T-helper 2 cell treated with Interferon-gamma antibody and Interleukin-4, amounts not matched to agents 100 ng/mL and 5 ng/mL, for 36 hours (primary cell): ENCODE data around the gene MTFP1. TPM values are rescaled to one million over a fixed set of nuclear protein-coding genes. Genes with fewer than 3 reads are reported as not detected.
"Not testable (repeated sequence)": the region's sequence is repeated elsewhere in the genome, so short reads cannot be mapped to it uniquely, and the experiment has no call there.

Experiments
- intact Hi-C: fragments of 100-400 bp; cut with micrococcal nuclease; formaldehyde crosslinking; loops from one replicate; pipeline ENCODE4 v1.15.1; 2023
- total RNA-seq: library from RNA; stranded (reverse); gene quantifications from 2 replicates; pipeline ENCODE4 v1.2.3, GENCODE V29; 2022

MTFP1 gene
- total RNA-seq, 1 donor from 2014 or later: 50.5 TPM

DNA sequence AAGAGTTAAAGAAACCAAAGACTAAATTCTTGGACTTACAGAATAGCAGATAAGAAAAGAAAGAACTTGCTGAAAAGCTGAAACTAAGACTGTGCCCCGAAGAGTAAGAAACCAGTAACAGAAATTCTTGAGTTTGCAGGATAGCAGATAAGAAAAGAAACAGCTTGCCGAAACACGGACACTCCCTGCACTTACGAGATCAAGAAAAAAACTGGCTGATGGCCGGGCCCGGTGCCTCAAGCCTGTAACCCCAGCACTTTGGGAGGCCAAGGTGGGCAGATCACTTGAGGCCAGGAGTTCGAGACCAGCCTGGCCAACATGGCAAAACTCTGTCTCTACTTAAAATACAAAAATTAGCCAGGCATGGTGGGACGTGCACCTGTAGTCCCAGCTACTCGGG lies 25.9 kb downstream of the MTFP1 start:
- intact Hi-C loops: not testable (repeated sequence)

DNA sequence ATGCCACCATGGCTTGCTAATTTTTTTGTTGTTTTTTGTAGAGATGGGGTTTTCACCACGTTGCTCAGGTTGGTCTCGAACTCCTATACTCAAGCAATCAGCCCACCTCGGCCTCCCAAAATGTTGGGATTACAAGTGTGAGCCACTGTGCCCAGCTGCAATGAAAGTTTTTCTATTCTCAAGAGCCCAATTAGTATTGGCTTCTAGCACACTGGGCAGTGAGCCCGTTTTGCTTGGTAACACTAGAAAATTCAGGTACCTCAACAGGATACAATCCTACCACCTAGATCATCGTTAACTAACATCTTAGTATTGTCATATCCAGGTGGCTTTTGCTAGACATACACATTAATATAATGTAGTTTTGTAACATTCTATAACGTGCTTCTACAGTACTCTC lies 27.3 kb downstream of the MTFP1 start:
- intact Hi-C loops: no loop called here

- intact Hi-C loops: no loop called here
Observed at GRCh38 chr22:30453731-30454510, 28.4 kb downstream of the MTFP1 start.

- intact Hi-C loops: no loop called here
Observed at GRCh38 chr22:30455075-30455840, 29.7 kb downstream of the MTFP1 start.

GRCh38 chr22:30457981-30458380 lies 32.4 kb downstream of the MTFP1 start:
- intact Hi-C loops: no loop called here

GRCh38 chr22:30459181-30460052 lies 33.8 kb downstream of the MTFP1 start:
- intact Hi-C loops: no loop called here

GRCh38 chr22:30460147-30460546 lies 34.6 kb downstream of the MTFP1 start:
- intact Hi-C loops: no loop called here

DNA sequence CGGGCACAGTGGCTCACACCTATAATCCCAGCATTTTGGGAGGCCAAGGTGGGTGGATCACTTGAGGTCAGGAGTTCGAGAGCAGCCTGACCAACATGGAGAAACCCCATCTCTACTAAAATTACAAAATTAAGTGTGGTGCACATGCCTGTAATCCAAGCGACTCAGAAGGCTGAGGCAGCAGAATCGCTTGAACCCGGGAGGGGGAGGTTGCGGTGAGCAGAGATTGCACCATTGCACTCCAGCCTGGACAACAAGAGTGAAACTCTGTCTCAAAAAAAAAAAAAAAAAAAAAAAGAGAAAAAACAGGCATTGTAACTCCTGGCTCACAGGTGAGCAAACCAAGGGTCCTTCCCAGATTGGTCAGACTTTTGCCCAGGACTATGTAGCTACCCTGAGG lies 35.0 kb downstream of the MTFP1 start:
- intact Hi-C loops: not testable (repeated sequence)

DNA sequence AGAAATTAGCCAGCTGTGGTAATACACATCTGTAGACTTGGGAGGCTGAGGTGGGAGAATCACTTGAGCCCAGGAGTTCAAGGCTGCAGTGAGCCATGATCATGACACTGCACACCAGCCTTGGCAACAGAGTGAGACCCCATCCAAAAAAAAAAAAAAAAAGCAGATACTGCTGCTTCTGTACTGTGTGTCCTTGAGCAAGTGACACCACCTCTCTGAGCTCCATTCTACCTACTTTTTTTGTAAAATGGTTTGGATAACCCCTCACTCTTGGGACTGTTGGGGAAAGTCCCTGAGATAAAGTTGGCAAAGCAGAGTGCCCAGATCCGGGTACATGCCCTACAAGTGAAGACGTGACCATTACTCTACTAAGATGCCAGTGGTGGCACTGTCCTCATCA lies 43.6 kb downstream of the MTFP1 start:
- intact Hi-C loops: no loop called here

DNA sequence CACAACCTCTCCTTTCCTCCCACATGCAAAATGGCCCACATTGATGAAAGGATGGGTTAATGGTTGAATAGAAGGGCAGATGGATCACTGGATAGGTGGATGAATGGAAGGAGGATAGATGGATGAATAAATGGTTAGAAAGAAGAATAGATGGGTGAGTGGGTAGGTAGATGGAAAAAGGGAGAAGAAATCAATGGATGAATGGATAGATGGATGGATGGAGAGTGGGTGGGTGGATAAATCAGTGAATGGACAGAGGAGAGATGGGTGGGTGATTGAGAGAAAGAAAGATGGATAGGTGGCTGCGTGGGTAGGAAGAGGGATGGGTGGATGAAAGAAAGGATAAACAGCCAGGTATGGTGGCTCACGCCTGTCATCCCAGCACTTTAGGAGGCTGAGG lies 45.1 kb downstream of the MTFP1 start:
- intact Hi-C loops: no loop called here

- intact Hi-C loops: no loop called here
Observed at GRCh38 chr22:30471616-30472318, 46.2 kb downstream of the MTFP1 start, which contains the start of gene SEC14L3. TSS of gene SEC14L3 (minus strand) at chr22:30472017. CDS start at chr22:30471958, 59 bp downstream.

DNA sequence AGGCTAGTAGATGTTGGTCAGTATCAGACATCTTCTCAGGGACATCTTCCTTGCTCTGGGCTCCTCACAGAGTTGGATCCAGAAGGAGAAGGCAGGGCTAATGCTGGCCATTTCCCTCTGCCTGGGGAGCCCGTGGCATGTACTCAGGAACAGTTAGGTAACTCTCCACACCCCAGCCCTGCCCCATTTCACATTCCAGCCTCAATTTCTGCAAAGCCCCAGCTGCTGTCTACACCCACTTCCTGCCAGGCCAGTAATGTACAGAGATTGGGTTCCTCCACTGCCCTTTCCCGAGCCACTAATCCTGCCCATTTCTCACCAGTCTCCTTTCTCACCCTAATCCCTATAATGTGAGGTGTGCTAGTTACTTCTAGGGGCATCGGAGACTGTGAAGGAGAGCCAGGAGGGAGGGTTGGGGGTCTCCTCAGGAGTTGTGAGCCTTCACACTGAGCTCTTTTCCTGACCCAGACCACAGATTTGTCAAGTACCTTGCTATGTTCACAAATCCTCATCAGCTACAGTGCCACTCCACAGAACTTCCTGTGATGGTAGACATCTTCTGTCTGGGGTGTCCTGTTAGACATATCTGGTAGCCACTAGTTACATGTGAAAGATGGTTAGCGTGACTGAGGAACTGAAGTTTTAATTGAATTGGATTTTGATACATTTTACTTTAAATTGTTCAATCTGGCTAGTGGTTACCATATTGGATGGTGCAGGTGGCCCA lies 47.6 kb downstream of the MTFP1 start:
- intact Hi-C loops: no loop called here

DNA sequence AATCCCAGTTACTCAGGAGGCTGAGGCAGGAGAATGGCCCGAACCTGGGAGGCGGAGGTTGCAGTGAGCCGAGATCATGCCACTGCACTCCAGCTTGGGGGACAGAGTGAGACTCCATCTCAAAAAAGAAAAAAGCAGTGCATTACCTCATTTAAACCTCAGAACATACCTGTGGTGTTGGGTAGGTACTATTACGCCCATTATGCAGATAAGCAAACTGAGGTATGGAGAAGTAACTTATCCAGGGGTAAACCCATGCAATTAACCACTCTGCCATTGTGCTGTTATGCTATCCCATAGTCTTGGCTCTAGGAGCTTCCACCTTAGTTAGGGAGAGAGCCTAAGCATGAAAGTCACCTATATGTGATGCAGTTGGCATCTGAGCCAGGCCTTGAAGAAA lies 48.6 kb downstream of the MTFP1 start:
- intact Hi-C loops: no loop called here

- intact Hi-C loops: no loop called here
Observed at GRCh38 chr22:30474683-30475424, 49.3 kb downstream of the MTFP1 start.

Other genes starting within 250 kb of the MTFP1 start
- 502 and 522 TPM in 2 replicates for gene LIF, start 179.0 kb upstream of the MTFP1 start, total RNA-seq
- gene OSM, start 158.9 kb upstream of the MTFP1 start, total RNA-seq: 237 and 246 TPM in 2 replicates
- 23.2 and 24.8 TPM in 2 replicates for gene CASTOR1, start 136.3 kb upstream of the MTFP1 start, total RNA-seq
- 46.2 and 46.6 TPM in 2 replicates for gene TBC1D10A, start 98.8 kb upstream of the MTFP1 start, total RNA-seq
- gene SF3A1, start 68.9 kb upstream of the MTFP1 start, total RNA-seq: 261 and 276 TPM in 2 replicates
- 4.8 and 5.5 TPM in 2 replicates for gene CCDC157, start 68.8 kb upstream of the MTFP1 start, total RNA-seq
- gene RNF215, start 38.4 kb upstream of the MTFP1 start, total RNA-seq: 13.3 and 14.9 TPM in 2 replicates
- 7.2 and 9.5 TPM in 2 replicates for gene SEC14L2, start 28.8 kb upstream of the MTFP1 start, total RNA-seq
- not detected in 2 replicates for gene SEC14L3, start 46.2 kb downstream of the MTFP1 start, total RNA-seq
- gene SEC14L4, start 79.9 kb downstream of the MTFP1 start, total RNA-seq: not detected in 2 replicates
- gene SEC14L6, start 121.0 kb downstream of the MTFP1 start, total RNA-seq: not detected in 2 replicates
- gene GAL3ST1, start 148.9 kb downstream of the MTFP1 start, total RNA-seq: not detected in 2 replicates
- gene PES1, start 166.1 kb downstream of the MTFP1 start, total RNA-seq: 74.6 and 80.8 TPM in 2 replicates
- gene TCN2, start 181.4 kb downstream of the MTFP1 start, total RNA-seq: 0.57 and 1.00 TPM in 2 replicates
- 2.4 and 2.6 TPM in 2 replicates for gene SLC35E4, start 210.0 kb downstream of the MTFP1 start, total RNA-seq
- gene DUSP18, start 242.1 kb downstream of the MTFP1 start, total RNA-seq: 11.0 and 11.2 TPM in 2 replicates